Right lobe of liver (tissue), 4 donors: ENCODE data around the gene PLEKHM2.

Experiments
- POLR2A ChIP-seq: fragments of 450-650 bp; IDR thresholded peaks from one replicate; pipeline ENCODE4 v1.6.1; 2017; ENCODE audit warnings: antibody characterized with exemption, mild to moderate bottlenecking
- TF ChIP-seq, protein P1 (sequence below), 4 donors: fragments of 200-600 bp in 3 of 4; fragments of 450-650 bp in 1 of 4; IDR thresholded peaks; one replicate each; pipeline versions ENCODE4 v1.5.1 to v1.8.0; 2016 to 2022; ENCODE audit warnings: antibody characterized with exemption in 4 of 4, mild to moderate bottlenecking in 2 of 4
- donor health status: DM: no; HTN: no; CAD: no.
- donor health status: DM: no; HTN: no; CAD: no.
- donor health status: DM: no; HTN: yes; CAD: no.

GRCh38 chr1:15758343-15758931 is 74.3 kb downstream of the PLEKHM2 start, which contains the start of gene FBLIM1:
- TF ChIP-seq, protein P1, sequence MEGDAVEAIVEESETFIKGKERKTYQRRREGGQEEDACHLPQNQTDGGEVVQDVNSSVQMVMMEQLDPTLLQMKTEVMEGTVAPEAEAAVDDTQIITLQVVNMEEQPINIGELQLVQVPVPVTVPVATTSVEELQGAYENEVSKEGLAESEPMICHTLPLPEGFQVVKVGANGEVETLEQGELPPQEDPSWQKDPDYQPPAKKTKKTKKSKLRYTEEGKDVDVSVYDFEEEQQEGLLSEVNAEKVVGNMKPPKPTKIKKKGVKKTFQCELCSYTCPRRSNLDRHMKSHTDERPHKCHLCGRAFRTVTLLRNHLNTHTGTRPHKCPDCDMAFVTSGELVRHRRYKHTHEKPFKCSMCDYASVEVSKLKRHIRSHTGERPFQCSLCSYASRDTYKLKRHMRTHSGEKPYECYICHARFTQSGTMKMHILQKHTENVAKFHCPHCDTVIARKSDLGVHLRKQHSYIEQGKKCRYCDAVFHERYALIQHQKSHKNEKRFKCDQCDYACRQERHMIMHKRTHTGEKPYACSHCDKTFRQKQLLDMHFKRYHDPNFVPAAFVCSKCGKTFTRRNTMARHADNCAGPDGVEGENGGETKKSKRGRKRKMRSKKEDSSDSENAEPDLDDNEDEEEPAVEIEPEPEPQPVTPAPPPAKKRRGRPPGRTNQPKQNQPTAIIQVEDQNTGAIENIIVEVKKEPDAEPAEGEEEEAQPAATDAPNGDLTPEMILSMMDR (IDR thresholded peaks at IDR 0.05), result no peak
- no peak for TF ChIP-seq POLR2A
